Activated CD8-positive, alpha-beta memory T cell treated with anti-CD3 and anti-CD28 coated beads, Interleukin-2, amount 50 U/mL, for 4 hours (primary cell): ENCODE data around the gene FAM83G.
"Not testable (repeated sequence)": the region's sequence is repeated elsewhere in the genome, so short reads cannot be mapped to it uniquely, and the experiment has no call there.

ENCODE experiments used
- DNase-seq: peaks from one replicate; pipeline ENCODE4 v3.0.0-alpha.2; 2020

The FAM83G gene

GRCh38 chr17:18950346-18950745 is 54.2 kb downstream of the FAM83G start:
- no peak for DNase-seq

- no peak for DNase-seq
Measured at GRCh38 chr17:18949566-18949965, 55.0 kb downstream of the FAM83G start.

- DNase-seq: no peak
Measured at GRCh38 chr17:18948476-18949006, 56.0 kb downstream of the FAM83G start.

GRCh38 chr17:18947866-18948265 is 56.7 kb downstream of the FAM83G start:
- DNase-seq: no peak

- no peak for DNase-seq
Measured at GRCh38 chr17:18946536-18946935, 58.0 kb downstream of the FAM83G start.

- no peak for DNase-seq
Measured at GRCh38 chr17:18944646-18945045, 59.9 kb downstream of the FAM83G start.

- no peak for DNase-seq
Measured at GRCh38 chr17:18938692-18939023, 65.9 kb downstream of the FAM83G start.

GRCh38 chr17:18937981-18938691 is 66.4 kb downstream of the FAM83G start:
- no peak for DNase-seq

- no peak for DNase-seq
Measured at GRCh38 chr17:18933102-18934058, 71.2 kb downstream of the FAM83G start.

- DNase-seq: no peak
Measured at GRCh38 chr17:18932360-18933055, 72.1 kb downstream of the FAM83G start.

GRCh38 chr17:18928628-18929125 is 75.9 kb downstream of the FAM83G start:
- no peak for DNase-seq

GRCh38 chr17:18925187-18925586 is 79.4 kb downstream of the FAM83G start:
- DNase-seq: no peak

- DNase-seq: not testable (repeated sequence)
Measured at GRCh38 chr17:18922596-18922995, 82.0 kb downstream of the FAM83G start.

GRCh38 chr17:18921912-18922451 is 82.6 kb downstream of the FAM83G start:
- DNase-seq: no peak

GRCh38 chr17:18921485-18921884 is 83.1 kb downstream of the FAM83G start:
- no peak for DNase-seq

GRCh38 chr17:18920911-18921441 is 83.6 kb downstream of the FAM83G start:
- no peak for DNase-seq

GRCh38 chr17:18919963-18920362 is 84.6 kb downstream of the FAM83G start:
- no peak for DNase-seq
